A673 (cell line): ENCODE data around the gene TRIM8.

ENCODE experiments used
- EZH2 ChIP-seq: fragments of 200-600 bp; sonication (generic); IDR thresholded peaks from 2 replicates; pipeline ENCODE4 v1.6.1; 2017; ENCODE audit warnings: borderline replicate concordance, low read depth, mild to moderate bottlenecking, mixed read lengths, antibody characterized with exemption, low read length; ENCODE audit not compliant: poor library complexity, severe bottlenecking
- TF ChIP-seq, protein P1 (sequence below): fragments of 300-800, 200-600 bp; sonication (generic); conservative IDR thresholded peaks from 2 replicates; pipeline ENCODE4 v1.5.1; 2017; ENCODE audit warnings: low read depth, mild to moderate bottlenecking, antibody characterized with exemption, low read length, moderate library complexity, mixed read lengths

DNA sequence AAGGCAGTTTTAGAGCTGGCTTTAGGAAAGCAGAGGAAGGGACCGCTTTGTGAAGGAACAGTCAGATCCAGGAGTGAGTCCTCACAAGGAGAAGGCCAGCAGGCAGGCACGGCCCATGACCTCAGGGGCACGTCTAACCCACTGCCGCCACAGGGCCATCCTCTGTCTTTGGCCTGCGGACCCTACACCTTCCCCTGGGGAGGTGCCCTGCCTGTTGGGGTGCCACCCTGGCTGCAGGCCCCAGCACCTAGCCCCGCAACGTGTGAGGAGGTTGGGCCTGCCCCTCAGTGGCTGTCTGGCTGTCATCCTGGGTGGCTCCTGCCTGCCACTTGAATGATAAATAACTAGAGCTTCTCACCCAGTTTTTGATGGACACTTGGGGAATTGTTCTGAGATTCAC is 31.0 kb upstream of the TRIM8 start:
- TF ChIP-seq, protein P1, sequence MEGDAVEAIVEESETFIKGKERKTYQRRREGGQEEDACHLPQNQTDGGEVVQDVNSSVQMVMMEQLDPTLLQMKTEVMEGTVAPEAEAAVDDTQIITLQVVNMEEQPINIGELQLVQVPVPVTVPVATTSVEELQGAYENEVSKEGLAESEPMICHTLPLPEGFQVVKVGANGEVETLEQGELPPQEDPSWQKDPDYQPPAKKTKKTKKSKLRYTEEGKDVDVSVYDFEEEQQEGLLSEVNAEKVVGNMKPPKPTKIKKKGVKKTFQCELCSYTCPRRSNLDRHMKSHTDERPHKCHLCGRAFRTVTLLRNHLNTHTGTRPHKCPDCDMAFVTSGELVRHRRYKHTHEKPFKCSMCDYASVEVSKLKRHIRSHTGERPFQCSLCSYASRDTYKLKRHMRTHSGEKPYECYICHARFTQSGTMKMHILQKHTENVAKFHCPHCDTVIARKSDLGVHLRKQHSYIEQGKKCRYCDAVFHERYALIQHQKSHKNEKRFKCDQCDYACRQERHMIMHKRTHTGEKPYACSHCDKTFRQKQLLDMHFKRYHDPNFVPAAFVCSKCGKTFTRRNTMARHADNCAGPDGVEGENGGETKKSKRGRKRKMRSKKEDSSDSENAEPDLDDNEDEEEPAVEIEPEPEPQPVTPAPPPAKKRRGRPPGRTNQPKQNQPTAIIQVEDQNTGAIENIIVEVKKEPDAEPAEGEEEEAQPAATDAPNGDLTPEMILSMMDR, result no peak
- no peak for TF ChIP-seq EZH2
